Muscle layer of duodenum (tissue), 2 donors: Measurements from ENCODE around the gene ACSM3.

Experiments
- H3K27ac ChIP-seq: one replicate; pipeline ENCODE4 v1.7.0; 2013; ENCODE audit warnings: mild to moderate bottlenecking, low read length
- H3K27me3 ChIP-seq: one replicate; pipeline ENCODE4 v1.7.0; 2013; ENCODE audit warnings: low read depth, mild to moderate bottlenecking, control low read depth, low read length
- H3K36me3 ChIP-seq, 2 donors: one replicate each; pipeline ENCODE4 v1.7.0; 2013; ENCODE audit warnings: low read length in 2 of 2, control low read depth in 1 of 2, mild to moderate bottlenecking in 1 of 2; ENCODE audit not compliant: insufficient read depth in 2 of 2, control insufficient read depth in 1 of 2
- H3K4me1 ChIP-seq, 2 donors: one replicate each; pipeline ENCODE4 v1.7.0; 2013; ENCODE audit warnings: low read length in 2 of 2, mild to moderate bottlenecking in 2 of 2, control low read depth in 1 of 2, moderate library complexity in 1 of 2; ENCODE audit not compliant: insufficient read depth in 2 of 2, control insufficient read depth in 1 of 2
- H3K4me3 ChIP-seq, 2 donors: one replicate each; pipeline ENCODE4 v1.7.0; 2013; ENCODE audit warnings: low read length in 2 of 2, low read depth in 1 of 2, mild to moderate bottlenecking in 1 of 2
- H3K9me3 ChIP-seq, 2 donors: one replicate each; pipeline ENCODE4 v1.7.0; 2013; ENCODE audit warnings: low read length in 2 of 2, control low read depth in 1 of 2, mild to moderate bottlenecking in 1 of 2; ENCODE audit not compliant: control insufficient read depth in 1 of 2
- donor health status: healthy.

Gene ACSM3

DNA sequence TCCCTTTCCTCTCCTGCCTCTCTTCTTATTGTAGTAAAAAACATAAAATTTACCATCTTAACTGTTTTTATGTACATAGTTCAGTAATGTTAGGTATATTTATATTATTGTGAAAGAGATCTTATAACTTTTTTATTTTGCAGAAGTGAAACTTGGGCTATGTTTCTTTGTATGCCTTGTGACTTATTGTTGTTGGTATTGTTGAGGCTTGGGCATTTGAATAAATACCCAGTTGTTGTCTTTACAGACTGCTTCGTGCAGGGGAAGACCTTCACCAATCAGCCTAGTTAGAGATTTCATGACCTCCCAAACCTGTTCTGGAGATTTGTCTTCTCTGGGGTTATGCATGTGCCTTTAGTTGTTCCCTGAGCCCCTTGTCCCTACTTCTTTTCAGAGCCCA, 74.4 kb downstream of the ACSM3 start:
- H3K27me3 ChIP-seq, result no peaks in the 10 kb centered on the region
- no peak overlapping the region for H3K27ac ChIP-seq
- H3K4me3 ChIP-seq, result no peak overlapping the region
- peaks cover 3 to 5% of the 10 kb centered on the region in 2 donors for H3K9me3 ChIP-seq
- peaks cover 0 to 4% of the 10 kb centered on the region in 2 donors for H3K36me3 ChIP-seq
- H3K4me1 ChIP-seq, result no peaks in the 10 kb centered on the region

DNA sequence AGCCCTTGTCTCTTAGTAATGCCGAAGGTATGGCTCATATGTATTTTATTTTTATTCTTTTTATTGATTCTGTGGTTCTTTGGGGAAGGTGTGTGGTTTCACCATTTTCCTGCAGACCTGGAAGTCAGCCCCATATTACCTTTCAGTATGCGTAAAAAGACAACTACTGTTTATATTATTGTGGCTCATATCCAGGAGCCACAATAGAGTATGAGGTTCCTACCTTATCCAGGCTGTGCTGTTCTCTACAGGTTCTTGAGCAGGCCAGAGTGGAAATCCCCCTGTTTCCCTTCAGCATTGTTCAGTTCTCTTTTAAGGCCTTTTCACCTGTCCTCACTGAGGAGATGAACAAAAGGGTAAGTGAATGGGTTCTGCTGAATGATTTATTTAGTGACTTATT, 75.7 kb downstream of the ACSM3 start:
- Histone ChIP-seq H3K4me1 (no peaks in the 10 kb centered on the region), H3K9me3 (peaks cover 3 to 5% of the 10 kb centered on the region in 2 donors), H3K27ac (no peak overlapping the region), H3K36me3 (peaks cover 0 to 4% of the 10 kb centered on the region in 2 donors), H3K4me3 (no peak overlapping the region), H3K27me3 (no peaks in the 10 kb centered on the region)

DNA sequence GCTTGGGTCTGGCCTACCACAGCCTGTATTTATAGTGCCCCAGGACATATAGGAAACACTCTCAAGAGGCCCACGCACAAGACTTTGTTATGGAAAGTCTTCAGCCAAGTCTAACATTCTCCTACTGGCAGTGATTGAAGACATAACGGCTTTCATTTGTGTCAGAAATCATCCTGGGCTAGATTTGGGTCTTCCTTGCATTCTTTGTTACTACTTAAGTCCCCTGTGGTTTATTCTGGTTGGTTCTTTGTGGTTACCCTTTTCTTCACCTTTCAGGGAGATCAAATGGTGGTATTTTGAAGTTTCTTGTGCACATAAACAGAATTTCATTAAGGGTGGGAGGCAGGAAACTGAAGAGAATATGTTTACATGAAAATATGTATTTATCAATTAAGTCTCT, 80.2 kb downstream of the ACSM3 start:
- Histone ChIP-seq H3K27ac (no peak overlapping the region), H3K36me3 (no peaks in the 10 kb centered on the region), H3K9me3 (no peaks in the 10 kb centered on the region), H3K4me1 (no peaks in the 10 kb centered on the region), H3K27me3 (no peaks in the 10 kb centered on the region), H3K4me3 (no peak overlapping the region)

- no peaks in the 10 kb centered on the region for H3K36me3 ChIP-seq
- no peaks in the 10 kb centered on the region for H3K4me1 ChIP-seq
- no peak overlapping the region for H3K27ac ChIP-seq
- no peaks in the 10 kb centered on the region for H3K27me3 ChIP-seq
- no peak overlapping the region for H3K4me3 ChIP-seq
- no peaks in the 10 kb centered on the region for H3K9me3 ChIP-seq
These were observed 80.8 kb downstream of the ACSM3 start for GRCh38 chr16:20844588-20844987.

GRCh38 chr16:20846030-20846429, 82.2 kb downstream of the ACSM3 start:
- H3K4me1 ChIP-seq, result peaks cover 2 to 7% of the 10 kb centered on the region in 2 donors
- H3K36me3 ChIP-seq, result no peaks in the 10 kb centered on the region
- H3K27ac ChIP-seq, result no peak overlapping the region
- no peaks in the 10 kb centered on the region for H3K9me3 ChIP-seq
- H3K27me3 ChIP-seq, result no peaks in the 10 kb centered on the region
- no peak overlapping the region for H3K4me3 ChIP-seq

DNA sequence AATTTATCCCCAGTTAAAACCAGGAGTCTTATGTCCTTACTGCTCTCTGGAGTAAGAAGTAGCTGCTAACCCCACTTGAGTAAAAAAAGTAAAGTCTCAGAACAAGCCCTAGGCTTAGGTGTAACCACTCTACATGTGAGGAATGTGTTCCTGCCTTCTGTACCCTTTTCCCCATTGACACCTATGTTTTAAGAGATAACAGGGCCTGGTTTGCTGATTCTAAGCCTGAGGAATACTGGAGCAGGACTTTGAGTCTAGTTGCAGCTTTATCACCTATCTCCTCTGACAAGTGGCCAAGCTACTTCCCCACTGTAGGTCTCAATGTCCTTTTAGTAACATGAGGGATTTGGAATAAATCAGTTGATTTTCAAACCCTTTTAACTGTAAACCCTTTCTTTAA, 82.7 kb downstream of the ACSM3 start:
- Histone ChIP-seq H3K9me3 (no peaks in the 10 kb centered on the region), H3K27me3 (no peaks in the 10 kb centered on the region), H3K27ac (no peak overlapping the region), H3K36me3 (no peaks in the 10 kb centered on the region), H3K4me1 (peaks cover 3 to 12% of the 10 kb centered on the region in 2 donors), H3K4me3 (no peak overlapping the region)
